ENCODE measurements around the gene MATCAP1. TPM values are rescaled to one million over a fixed set of nuclear protein-coding genes. Genes with fewer than 3 reads are reported as not detected.

MATCAP1 gene
- total and polyA plus RNA-seq, 10 of the 15 experiments (the other 5 are each of a cell fraction or from before 2014, with no cell fraction given): 2.8 to 25.8 (median 8.6) TPM

- no peak for TF ChIP-seq PRDM15 (CRISPR knock-in tag; IDR thresholded peaks at IDR 0.05)
- no peak for TF ChIP-seq ZZZ3 (IDR thresholded peaks at IDR 0.05; ENCODE audit: control insufficient read depth, insufficient read length, low read depth)
- no peak; the same call in 1 of the 2 replicates for TF ChIP-seq SMARCA5 (IDR thresholded peaks at IDR 0.05)
- TF ChIP-seq TBL1XR1 (IDR thresholded peaks at IDR 0.05; ENCODE audit: low read depth, low read length): no peak
- TF ChIP-seq EED (IDR thresholded peaks at IDR 0.05; ENCODE audit: low read depth): no peak
- no peak for TF ChIP-seq CHD1 (IDR thresholded peaks at IDR 0.05; ENCODE audit: low read depth, low read length)
- TF ChIP-seq ATF3 (IDR thresholded peaks at IDR 0.05; ENCODE audit: borderline replicate concordance, extremely low read depth, low read depth, low read length): no peak
- no peak for TF ChIP-seq SREBF2 (IDR thresholded peaks at IDR 0.05; ENCODE audit: low read length)
- no peak for TF ChIP-seq SUPT20H (IDR thresholded peaks at IDR 0.05; ENCODE audit: borderline replicate concordance, control insufficient read depth, low read depth, low read length)
- TF ChIP-seq MTA2 (IDR thresholded peaks at IDR 0.05; ENCODE audit: low read depth): no peak
- TF ChIP-seq POLR2AphosphoS5 (IDR thresholded peaks at IDR 0.05; ENCODE audit: low read length): no peak
- no peak for TF ChIP-seq WRNIP1 (IDR thresholded peaks at IDR 0.05; ENCODE audit: borderline replicate concordance, low read depth, low read length)
- TF ChIP-seq TCF3 (IDR thresholded peaks at IDR 0.05; ENCODE audit: borderline replicate concordance, insufficient read depth, low read depth, low read length): no peak
- TF ChIP-seq RCOR1 (conservative IDR thresholded peaks at IDR 0.05; ENCODE audit: low read depth, low read length): peak; percentile 93
- peak in 1 of 2 experiments; percentile 7; a peak in 1 of 3 replicates for TF ChIP-seq EGR1 (IDR thresholded peaks at IDR 0.05; ENCODE audit: borderline replicate concordance in 1 of 2, low read depth in 2 of 2, low read length in 2 of 2)
- TF ChIP-seq ZNF592 (IDR thresholded peaks at IDR 0.05): no peak
- no peak for TF ChIP-seq TCF7 (IDR thresholded peaks at IDR 0.05; ENCODE audit: borderline replicate concordance)
- no peak for TF ChIP-seq ZNF384 (IDR thresholded peaks at IDR 0.05; ENCODE audit: borderline replicate concordance, low read depth, low read length)
- TF ChIP-seq CHD2 (IDR thresholded peaks at IDR 0.05; ENCODE audit: borderline replicate concordance, low read depth, low read length): 0 out of 2 replicates have a peak, but pooled peaks have one; percentile 21
- TF ChIP-seq NR2C2 (IDR thresholded peaks at IDR 0.05; ENCODE audit: borderline replicate concordance, control insufficient read depth, insufficient read length, low read depth): no peak
- no peak for TF ChIP-seq CEBPB (IDR thresholded peaks at IDR 0.05; ENCODE audit: borderline replicate concordance in 1 of 2, low read depth in 2 of 2, low read length in 2 of 2)
Observed at GRCh38 chr16:67184995-67185650, 1.4 kb upstream of the MATCAP1 start (continued).
